ENCODE results near the gene RNASEH2B. TPM values are rescaled to one million over a fixed set of nuclear protein-coding genes. Genes with fewer than 3 reads are reported as not detected.

Gene RNASEH2B
- total and polyA plus RNA-seq, 9 of the 15 experiments (the other 6 are each of a cell fraction or from before 2014, with no cell fraction given), result 26.3 to 109 (median 62.5) TPM

- H3K4me2 ChIP-seq (ENCODE audit: insufficient read depth, low read length), result no peak overlapping the region
- peaks cover 8% of the 10 kb centered on the region; the same call in 1 of the 2 replicates for H3K9me3 ChIP-seq (replicated peaks; ENCODE audit: control insufficient read depth, insufficient read depth, low read depth, low read length)
- H3K36me3 ChIP-seq (ENCODE audit: control insufficient read depth, insufficient read depth, low read length), result no peaks in the 10 kb centered on the region
- ChIA-PET POLR2A (interaction anchor here (1.1 kb wide), 1 partner anchor 15 kb away, joined by 3 read pairs; no protein-coding TSS in a partner anchor), CTCF (ENCODE audit: low intra/inter-chr PET ratio) (no interaction called here)
- H3K27me3 ChIP-seq (ENCODE audit: control insufficient read depth in 2 of 2, insufficient read depth in 2 of 2, low read length in 2 of 2), result no peaks in the 10 kb centered on the region
- H3K27ac ChIP-seq (ENCODE audit: extremely low read depth, low read depth, low read length), result no peak overlapping the region
- no peaks in the 10 kb centered on the region for H3K9me1 ChIP-seq (ENCODE audit: control insufficient read depth, insufficient read depth, low read length)
- in situ Hi-C loops (cut with MboI) (no loop called here), intact Hi-C loops (cut with micrococcal nuclease) (no loop called here)
- FAIRE-seq (no peak), DNase-seq (ENCODE audit: extremely low read depth in 1 of 4, low spot score in 3 of 4) (no peak), ATAC-seq (no peak)
- H3K4me1 ChIP-seq (replicated peaks in 1 of 2; ENCODE audit: control insufficient read depth in 2 of 2, insufficient read depth in 2 of 2, low read length in 2 of 2), result no peaks in the 10 kb centered on the region; a peak in 3 of 5 replicates
- H3K9ac ChIP-seq (ENCODE audit: insufficient read depth in 1 of 2, low read depth in 2 of 2, low read length in 2 of 2), result no peak overlapping the region
- WGBS (ENCODE audit: insufficient coverage, low coverage, missing lambda C conversion rate), result 100% methylated on average over 1 of the region's 1 CpG
- no TSS peak for BruUV-seq (replicated peaks)
- H4K20me1 ChIP-seq (replicated peaks; ENCODE audit: control insufficient read depth, insufficient read depth, low read length), result no peaks in the 10 kb centered on the region
- no peak overlapping the region for H3K4me3 ChIP-seq
- no peak overlapping the region for H2AFZ ChIP-seq (ENCODE audit: low read depth, low read length)
- H3K79me2 ChIP-seq (ENCODE audit: control insufficient read depth, insufficient read depth, low read length), result peaks cover 53% of the 10 kb centered on the region
- TF ChIP-seq BCL6 (CRISPR knock-in tag; IDR thresholded peaks at IDR 0.05), result no peak
- TF ChIP-seq ZFP1 (CRISPR knock-in tag; IDR thresholded peaks at IDR 0.05), result no peak
- TF ChIP-seq HEY1 (CRISPR knock-in tag; IDR thresholded peaks at IDR 0.05; ENCODE audit: borderline replicate concordance), result no peak
- no peak for TF ChIP-seq E2F1 (CRISPR knock-in tag; IDR thresholded peaks at IDR 0.05)
- TF ChIP-seq C11orf30 (IDR thresholded peaks at IDR 0.05; ENCODE audit: low read depth), result peak; percentile 14; the same call in 1 of the 2 replicates
- TF ChIP-seq MAFG (tag; conservative IDR thresholded peaks at IDR 0.05), result peak; percentile 50; the same call in 1 of the 2 replicates
- TF ChIP-seq NFE2 (IDR thresholded peaks at IDR 0.05; ENCODE audit: low read depth), result 0 out of 2 replicates have a peak, but pooled peaks have one; percentile 13
- no peak for TF ChIP-seq ZNF165 (CRISPR knock-in tag; IDR thresholded peaks at IDR 0.05; ENCODE audit: borderline replicate concordance)
- peak; percentile 49; the same call in 1 of the 2 replicates for TF ChIP-seq ATF3 (IDR thresholded peaks at IDR 0.05)
- no peak for TF ChIP-seq ATF3 (CRISPR knock-in tag; conservative IDR thresholded peaks at IDR 0.05)
- no peak for TF ChIP-seq PCBP2 (IDR thresholded peaks at IDR 0.05; ENCODE audit: low read depth, low read length, poor library complexity, severe bottlenecking)
- no peak for TF ChIP-seq THAP7 (CRISPR knock-in tag; IDR thresholded peaks at IDR 0.05)
- no peak for TF ChIP-seq SRSF7 (optimal IDR thresholded peaks at IDR 0.05; ENCODE audit: low read depth, low read length)
- TF ChIP-seq TRIM24 (IDR thresholded peaks at IDR 0.05), result peak; percentile 25 to 35; a peak in 1 of 4 replicates
- TF ChIP-seq ZNF408 (CRISPR knock-in tag; IDR thresholded peaks at IDR 0.05; ENCODE audit: low read depth), result no peak
- no peak for TF ChIP-seq STAT5B (CRISPR knock-in tag; IDR thresholded peaks at IDR 0.05)
- TF ChIP-seq NR3C1 (CRISPR knock-in tag; IDR thresholded peaks at IDR 0.05), result no peak
- no peak for TF ChIP-seq ZNF589 (CRISPR knock-in tag; IDR thresholded peaks at IDR 0.05; ENCODE audit: low read depth)
- TF ChIP-seq ZNF316 (IDR thresholded peaks at IDR 0.05), result peak; percentile 38
- TF ChIP-seq POLR2B (IDR thresholded peaks at IDR 0.05; ENCODE audit: low read depth, partially characterized antibody), result no peak
- no peak for TF ChIP-seq TBL1XR1 (IDR thresholded peaks at IDR 0.05; ENCODE audit: low read length in 2 of 2)
- TF ChIP-seq ATF7 (IDR thresholded peaks at IDR 0.05), result no peak
- TF ChIP-seq CHD4 (IDR thresholded peaks at IDR 0.05; ENCODE audit: insufficient read depth, insufficient replicate concordance, low read depth, low read length, poor library complexity, severe bottlenecking), result no peak
- TF ChIP-seq RBM34 (IDR thresholded peaks at IDR 0.05; ENCODE audit: borderline replicate concordance, insufficient read depth, low read length), result no peak
These were observed 13.7 kb downstream of the RNASEH2B start for GRCh38 chr13:50923272-50923671.

Data from K562 (cell line).